ENCODE results near the gene SH3TC1.

GRCh38 chr4:8174970-8175369 lies 24.1 kb upstream of the SH3TC1 start:
- no peak for TF ChIP-seq POLR2AphosphoS5 (IDR thresholded peaks at IDR 0.05; ENCODE audit: low read depth)
- TF ChIP-seq CTCF (IDR thresholded peaks at IDR 0.05; ENCODE audit: insufficient read depth, low read length): no peak
